K562 (cell line): ENCODE results near the gene RNF181. TPM values are rescaled to one million over a fixed set of nuclear protein-coding genes. Genes with fewer than 3 reads are reported as not detected.
A peak's percentile ranks its signal among the peaks of the same experiment; 100 is the strongest.

Experiments used
- ATAC-seq: fragments of 200-7000 bp; cut with Tn5 transposase; 3 replicates; pipeline ENCODE4 v1.9.1; 2020; ENCODE audit warnings: moderate library complexity
- BruUV-seq: library from RNA; stranded (reverse); fragments of 400-500 nt; replicated peaks from 2 replicates; lab custom pipeline; 2021; lab: Mats Ljungman, UMichigan
- CTCF ChIA-PET: fragments of 300-600 bp; formaldehyde crosslinking; extraction: SDS; loops from one replicate; lab custom pipeline; 2021; ENCODE audit warnings: low intra/inter-chr PET ratio; lab: Yijun Ruan, JAX
- POLR2A ChIA-PET: fragments of 300-600, 350-650 bp; sonication (Branson Sonifier 250); formaldehyde crosslinking; extraction: SDS; loops from one replicate; lab custom pipeline; 2021; ENCODE audit warnings: antibody characterized with exemption, inconsistent platforms; lab: Yijun Ruan, JAX
- DNase-seq, 4 experiments: peaks; one replicate each; pipeline versions ENCODE4 v3.0.0 to v3.0.0-alpha.2; 2011 to 2018; ENCODE audit warnings: low spot score in 3 of 4, mixed read lengths in 3 of 4; ENCODE audit errors: extremely low read depth in 1 of 4
- FAIRE-seq: peaks from 2 replicates; lab custom pipeline; 2011; peaks lifted over from hg19 to GRCh38; lab: Jason Lieb, UNC
- H2AFZ ChIP-seq: 2 replicates; pipeline ENCODE4 v1.6.0; 2011; ENCODE audit warnings: low read depth, low read length, control low read depth, inconsistent platforms
- H3K27ac ChIP-seq: fragments of 200-600 bp; 3 replicates; pipeline ENCODE4 v1.8.0; 2011; ENCODE audit warnings: low read depth, mild to moderate bottlenecking, control low read depth, inconsistent platforms, low read length, moderate library complexity, mixed read lengths; ENCODE audit errors: extremely low read depth
- H3K27me3 ChIP-seq, 2 experiments: fragments of 300-600 bp in 1 of 2; 2 replicates in 1 of 2; 3 replicates in 1 of 2; pipeline versions ENCODE4 v1.6.0 to v1.8.0; 2011; ENCODE audit warnings: inconsistent platforms in 2 of 2, low read length in 2 of 2, mild to moderate bottlenecking in 1 of 2, mixed read lengths in 1 of 2, moderate library complexity in 1 of 2; ENCODE audit not compliant: control insufficient read depth in 2 of 2, insufficient read depth in 2 of 2
- H3K36me3 ChIP-seq: fragments of 300-600 bp; 3 replicates; pipeline ENCODE4 v1.8.0; 2011; ENCODE audit warnings: mild to moderate bottlenecking, low read length, inconsistent platforms; ENCODE audit not compliant: control insufficient read depth, insufficient read depth
- H3K4me1 ChIP-seq, 2 experiments: fragments of 200-600 bp in 1 of 2; replicated peaks in 1 of 2; 2 replicates in 1 of 2; 3 replicates in 1 of 2; pipeline versions ENCODE4 v1.5.1 to v1.8.0; 2011; ENCODE audit warnings: inconsistent platforms in 2 of 2, low read length in 2 of 2, mild to moderate bottlenecking in 1 of 2, mixed read lengths in 1 of 2, moderate library complexity in 1 of 2; ENCODE audit not compliant: control insufficient read depth in 2 of 2, insufficient read depth in 2 of 2
- H3K4me2 ChIP-seq: 2 replicates; pipeline ENCODE4 v1.6.1; 2011; ENCODE audit warnings: low read length, control low read depth, inconsistent platforms, mixed read lengths; ENCODE audit not compliant: insufficient read depth
- H3K4me3 ChIP-seq: fragments of 200-600 bp; sonication (generic), shearing (Covaris generic); 2 replicates; pipeline ENCODE4 v1.5.1; 2016; ENCODE audit warnings: control low read depth, inconsistent platforms
- H3K79me2 ChIP-seq: fragments of 200-600 bp; 3 replicates; pipeline ENCODE4 v1.8.0; 2011; ENCODE audit warnings: low read length, inconsistent platforms; ENCODE audit not compliant: control insufficient read depth, insufficient read depth
- H3K9ac ChIP-seq, 2 experiments: 2 replicates each; pipeline versions ENCODE4 v1.6.0 to v1.6.1; 2011; ENCODE audit warnings: low read depth in 2 of 2, low read length in 2 of 2, control low read depth in 1 of 2, inconsistent platforms in 1 of 2, mild to moderate bottlenecking in 1 of 2, mixed read lengths in 1 of 2; ENCODE audit not compliant: insufficient read depth in 1 of 2
- H3K9me1 ChIP-seq: one replicate; pipeline ENCODE4 v1.6.0; 2011; ENCODE audit warnings: inconsistent platforms, mild to moderate bottlenecking, low read length, moderate library complexity; ENCODE audit not compliant: control insufficient read depth, insufficient read depth
- H3K9me3 ChIP-seq: replicated peaks from 2 replicates; pipeline ENCODE4 v1.5.1; 2011; ENCODE audit warnings: low read depth, low read length, inconsistent platforms; ENCODE audit not compliant: control insufficient read depth, insufficient read depth
- H4K20me1 ChIP-seq: replicated peaks from 2 replicates; pipeline ENCODE4 v1.6.1; 2011; ENCODE audit warnings: low read length, inconsistent platforms, mixed read lengths; ENCODE audit not compliant: control insufficient read depth, insufficient read depth
- MAX ChIP-seq: sonication (generic); formaldehyde crosslinking; IDR thresholded peaks from 2 replicates; pipeline ENCODE4 v1.9.0; 2022; ENCODE audit warnings: mild to moderate bottlenecking, missing genetic modification reagents
- RBFOX2 ChIP-seq: fragments of 200-400 bp; formaldehyde crosslinking; IDR thresholded peaks from 2 replicates; pipeline ENCODE4 v1.6.1; 2017; ENCODE audit warnings: low read depth, mild to moderate bottlenecking, low read length, moderate library complexity
- RBM14 ChIP-seq: fragments of 200-400 bp; formaldehyde crosslinking; IDR thresholded peaks from 2 replicates; pipeline ENCODE4 v1.6.1; 2018; ENCODE audit warnings: low read depth, mild to moderate bottlenecking, low read length, moderate library complexity, borderline replicate concordance; ENCODE audit not compliant: insufficient read depth
- REST ChIP-seq, 2 experiments: fragments of 450-650 bp; formaldehyde crosslinking in 1 of 2; IDR thresholded peaks; 2 replicates each; pipeline versions ENCODE4 v1.4.0 to v1.6.1; 2014 to 2020; ENCODE audit warnings: mild to moderate bottlenecking in 2 of 2, borderline replicate concordance in 1 of 2, low read depth in 1 of 2
- WGBS: fragments of 100-300 bp; shearing (Covaris generic); methylation state at CpG from one replicate; pipeline ENCODE4 v1.1.6; 2016; ENCODE audit warnings: low coverage, mixed read lengths; ENCODE audit not compliant: insufficient coverage; ENCODE audit errors: missing lambda C conversion rate; 5-methylcytosine and 5-hydroxymethylcytosine counted together
- in situ Hi-C: fragments of 300-500 bp; cut with MboI; formaldehyde crosslinking; loops from 4 replicates; pipeline ENCODE4 v1.15.0; 2018; ENCODE audit warnings: inconsistent platforms, mixed read lengths
- intact Hi-C: fragments of 100-400 bp; cut with micrococcal nuclease; formaldehyde crosslinking; loops from 2 replicates; pipeline ENCODE4 v1.14.2; 2022
- polyA plus RNA-seq, 8 experiments: library from polyadenylated mRNA; depleted of rRNA in 4 of 8; stranded (reverse) in 5 of 8; unstranded in 3 of 8; fragments of >200 nt; fragmentation: Nextera tagmentation in 2 of 8; fragmentation: Illumina TruSeq in 1 of 8; extraction: Ambion mirVana in 2 of 8; extraction: Trizol in 1 of 8; gene quantifications; 2 replicates each; pipeline versions ENCODE4 v1.2.1 to v1.2.3, GENCODE V29; 2011 to 2014; ENCODE audit warnings: inconsistent platforms in 1 of 8, missing spikeins in 1 of 8
- total RNA-seq, 7 experiments: library from RNA; depleted of rRNA in 6 of 7; stranded (reverse); fragments of >200 nt in 6 of 7; fragmentation: Illumina TruSeq in 2 of 7; extraction: Trizol in 2 of 7; gene quantifications; 2 replicates each; pipeline versions ENCODE4 v1.2.1 to v1.2.3, GENCODE V29; 2011 to 2021; ENCODE audit warnings: low replicate concordance in 1 of 7

The RNF181 gene
- total and polyA plus RNA-seq, 9 of the 15 experiments (the other 6 are each of a cell fraction or from before 2014, with no cell fraction given) = 139 to 492 (median 253) TPM

GRCh38 chr2:85597241-85597640 lies 1.7 kb downstream of the RNF181 start:
- Histone ChIP-seq H3K27ac (no peak overlapping the region), H3K9me1 (no peaks in the 10 kb centered on the region), H3K4me2 (0 out of 2 replicates have a peak overlapping the region, but pooled peaks have one; percentile 86), H3K9me3 (no peaks in the 10 kb centered on the region), H3K36me3 (peaks cover 28% of the 10 kb centered on the region; the same call in 2 of the 3 replicates), H3K4me1 (peaks cover 6 to 30% of the 10 kb centered on the region in 2 experiments; a peak in 4 of 5 replicates), H3K27me3 (no peaks in the 10 kb centered on the region), H3K4me3 (no peak overlapping the region), H4K20me1 (no peaks in the 10 kb centered on the region), H3K79me2 (peaks cover 35% of the 10 kb centered on the region), H2AFZ (no peak overlapping the region), H3K9ac (peak overlapping the region in 1 of 2 experiments; percentile 85; a peak in 1 of 4 replicates)
- no peak for FAIRE-seq
- intact Hi-C loops = no loop called here
- POLR2A ChIA-PET = interaction anchor here (1.1 to 4.4 kb wide), 3 partner anchors 7 to 18 kb away, joined by 3 to 31 read pairs (median 4); partner anchors contain the start of gene TMEM150A
- in situ Hi-C loops = no loop called here
- TF ChIP-seq MAX (no peak), REST (IDR thresholded peaks at IDR 0.05; ENCODE audit: borderline replicate concordance) (no peak), REST (CRISPR knock-in tag; IDR thresholded peaks at IDR 0.05; ENCODE audit: low read depth) (no peak), RBFOX2 (peak; percentile 35; the same call in 1 of the 2 replicates), RBM14 (no peak)
- 88% methylated on average over 4 of the region's 5 CpGs for WGBS
- no peak for ATAC-seq
- DNase-seq = no peak
- TSS peak; percentile 41 for BruUV-seq
- CTCF ChIA-PET = no interaction called here
